Ovary (tissue), 9 donors: ENCODE results near the gene FAR2. TPM values are rescaled to one million over a fixed set of nuclear protein-coding genes. Genes with fewer than 3 reads are reported as not detected.

Experiments
- DNase-seq, 5 donors: peaks; one replicate each; pipeline ENCODE4 v3.0.0-alpha.2; 2019 to 2020
- H3K27ac ChIP-seq, 2 donors: fragments of 200-600 bp; one replicate each; pipeline versions ENCODE4 v1.5.1 to v1.8.0; 2019 to 2022
- H3K27me3 ChIP-seq: fragments of 200-600 bp; one replicate; pipeline ENCODE4 v1.8.0; 2022
- H3K36me3 ChIP-seq: fragments of 200-600 bp; sonication (generic); one replicate; pipeline ENCODE4 v1.5.1; 2019
- H3K4me1 ChIP-seq: one replicate; pipeline ENCODE4 v1.8.1; 2013; ENCODE audit warnings: mild to moderate bottlenecking, moderate library complexity; ENCODE audit not compliant: insufficient read depth
- H3K4me3 ChIP-seq: fragments of 200-600 bp; sonication (generic); one replicate; pipeline ENCODE4 v1.5.1; 2017
- H3K9me3 ChIP-seq, 2 donors: fragments of 200-600 bp in 1 of 2; sonication (generic) in 1 of 2; one replicate each; pipeline versions ENCODE4 v1.5.1 to v1.8.1; 2013 to 2019; ENCODE audit warnings: mild to moderate bottlenecking in 1 of 2, moderate library complexity in 1 of 2
- CTCF ChIP-seq, 3 donors: fragments of 450-650 bp in 2 of 3; fragments of 200-600 bp in 1 of 3; IDR thresholded peaks; one replicate each; pipeline versions ENCODE4 v1.5.1 to v1.8.0; 2016 to 2022; ENCODE audit warnings: antibody characterized with exemption in 3 of 3, mild to moderate bottlenecking in 1 of 3
- EP300 ChIP-seq: sonication (generic); formaldehyde crosslinking; IDR thresholded peaks from one replicate; pipeline ENCODE4 v1.6.1; 2017; ENCODE audit warnings: antibody characterized with exemption
- POLR2A ChIP-seq: fragments of 450-650 bp; IDR thresholded peaks from one replicate; pipeline ENCODE4 v1.6.1; 2017; ENCODE audit warnings: antibody characterized with exemption, mild to moderate bottlenecking, moderate library complexity
- WGBS, 3 donors: extraction: QIAGEN DNeasy Blood & Tissue Kit in 1 of 3; methylation state at CpG; one replicate each; pipeline versions ENCODE4 v1.1.5 to v1.1.7; 2013 to 2017; 5-methylcytosine and 5-hydroxymethylcytosine counted together
- intact Hi-C, 4 donors: fragments of 100-400 bp; cut with DNase I; formaldehyde crosslinking; loops; one replicate each; pipeline versions ENCODE4 v1.11.0 to v1.15.1; 2022 to 2023
- polyA plus RNA-seq, 2 donors: library from polyadenylated mRNA; stranded (reverse); fragments of 200-250 nt in 1 of 2; fragments of 350-450 nt in 1 of 2; fragmentation: Illumina TruSeq in 1 of 2; extraction: RNeasy Lipid Tissue Mini Kit (QIAGEN cat#74804) in 1 of 2; gene quantifications; one replicate each; pipeline ENCODE4 v1.2.3, GENCODE V29; 2013 to 2014
- total RNA-seq, 7 donors: library from RNA; depleted of rRNA in 2 of 7; stranded (reverse); fragments of >200 nt in 2 of 7; fragmentation: NEBNext Ultra II Directional in 3 of 7; extraction: Animal tissue kit (Norgen Biotek cat#: 25700) in 3 of 7; gene quantifications; one replicate each; pipeline versions ENCODE4 v1.1.0 to v1.2.4, GENCODE V29; 2016 to 2023
- donor health status: DM: no; HTN: no; CAD: no; lungs with moderate emphysema.
- donor health status: DM: no; HTN: no; CAD: no.
- donor health status: Bipolar disorder and iron deficiency.
- donor health status: DM: yes; HTN: yes; CAD: no.
- donor health status: DM: no; HTN: no; CAD: no.
- donor health status: DM: yes; HTN: yes; CAD: no.

FAR2 gene
- total and polyA plus RNA-seq, 9 donors: 0.41 to 5.3 (median 1.5) TPM

GRCh38 chr12:29329411-29329810 lies 180.3 kb downstream of the FAR2 start:
- TF ChIP-seq EP300: no peak
- no peak for TF ChIP-seq POLR2A
- intact Hi-C loops: no loop called here
- Histone ChIP-seq H3K9me3 (no peaks in the 10 kb centered on the region), H3K36me3 (no peaks in the 10 kb centered on the region), H3K27ac (no peak overlapping the region), H3K4me1 (no peaks in the 10 kb centered on the region), H3K27me3 (no peaks in the 10 kb centered on the region), H3K4me3 (no peak overlapping the region)
- WGBS, 3 donors: 92 to 98% (median 94%) methylated on average over 1 of the region's 1 CpG
- DNase-seq: no peak

GRCh38 chr12:29333178-29333577 lies 184.1 kb downstream of the FAR2 start:
- Histone ChIP-seq H3K9me3 (no peaks in the 10 kb centered on the region), H3K27me3 (no peaks in the 10 kb centered on the region), H3K36me3 (no peaks in the 10 kb centered on the region), H3K4me1 (no peaks in the 10 kb centered on the region), H3K4me3 (no peak overlapping the region), H3K27ac (no peak overlapping the region)
- whole genome bisulfite sequencing, 3 donors: 0% methylated on average over 1 of the region's 1 CpG
- TF ChIP-seq EP300 (no peak), CTCF (IDR thresholded peaks at IDR 0.05) (no peak)
- DNase-seq: no peak
- intact Hi-C loops: no loop called here

DNA sequence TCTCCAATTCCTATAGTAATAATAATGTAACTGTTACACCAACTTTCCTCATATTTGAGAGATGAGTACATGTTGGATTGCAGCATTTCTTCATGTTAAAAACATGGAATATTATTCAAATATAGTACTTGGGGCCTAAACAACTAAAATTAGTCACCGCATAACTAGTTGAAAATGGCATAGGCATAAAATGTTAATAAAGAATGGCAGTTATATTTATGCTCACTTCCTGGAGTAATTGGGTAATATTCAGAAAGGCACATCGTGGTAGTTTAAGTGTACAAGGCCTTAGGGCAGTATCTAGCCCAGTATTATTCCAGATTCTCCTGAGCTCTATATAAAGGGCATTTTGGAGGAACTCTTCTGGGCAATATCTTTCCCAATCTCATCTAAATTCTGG lies 185.9 kb downstream of the FAR2 start:
- no peaks in the 10 kb centered on the region for H3K27me3 ChIP-seq
- no peaks in the 10 kb centered on the region for H3K36me3 ChIP-seq
- no peak for TF ChIP-seq POLR2A
- no peak for TF ChIP-seq EP300
- TF ChIP-seq CTCF (IDR thresholded peaks at IDR 0.05): no peak
- 92 to 99% (median 94%) methylated on average over 2 of the region's 2 CpGs for WGBS, 3 donors
- no peaks in the 10 kb centered on the region for H3K9me3 ChIP-seq
- no peaks in the 10 kb centered on the region for H3K4me1 ChIP-seq
- no peak overlapping the region for H3K27ac ChIP-seq
- DNase-seq: no peak
- intact Hi-C loops: no loop called here
- no peak overlapping the region for H3K4me3 ChIP-seq

DNA sequence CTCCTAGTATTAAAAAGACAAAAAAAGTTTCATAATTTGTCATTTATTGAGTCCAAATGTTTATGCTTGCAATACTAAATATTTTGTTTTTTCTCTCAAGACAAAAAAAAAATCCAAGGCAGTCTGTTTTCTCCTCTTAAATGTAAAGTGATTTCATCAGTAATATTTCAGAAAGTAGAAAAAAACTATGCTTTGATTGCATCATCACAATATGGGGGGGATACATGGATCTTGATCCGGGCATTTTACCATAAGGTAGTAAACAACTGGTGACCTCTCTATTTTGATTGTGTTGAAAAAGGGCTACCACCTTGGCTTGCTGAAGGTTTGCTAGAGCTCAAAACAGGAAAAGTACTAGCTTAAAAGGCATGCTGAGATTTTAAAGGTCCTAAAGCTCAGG lies 188.2 kb downstream of the FAR2 start:
- Histone ChIP-seq H3K4me1 (no peaks in the 10 kb centered on the region), H3K9me3 (no peaks in the 10 kb centered on the region), H3K27me3 (no peaks in the 10 kb centered on the region), H3K36me3 (no peaks in the 10 kb centered on the region), H3K27ac (no peak overlapping the region), H3K4me3 (no peak overlapping the region)
- no peak for DNase-seq
- intact Hi-C loops: no loop called here
- WGBS, 3 donors: 68 to 71% (median 71%) methylated on average over 1 of the region's 1 CpG
- no peak for TF ChIP-seq CTCF (IDR thresholded peaks at IDR 0.05)
- TF ChIP-seq POLR2A: no peak
- no peak for TF ChIP-seq EP300

GRCh38 chr12:29343022-29343799 lies 194.1 kb downstream of the FAR2 start:
- no peak overlapping the region for H3K4me3 ChIP-seq
- no peak for DNase-seq
- no peaks in the 10 kb centered on the region for H3K9me3 ChIP-seq
- H3K4me1 ChIP-seq: no peaks in the 10 kb centered on the region
- TF ChIP-seq CTCF (IDR thresholded peaks at IDR 0.05) (no peak), EP300 (no peak), POLR2A (no peak)
- no peaks in the 10 kb centered on the region for H3K36me3 ChIP-seq
- 80 to 90% (median 83%) methylated on average over 2 of the region's 2 CpGs for WGBS, 3 donors
- no peak overlapping the region for H3K27ac ChIP-seq
- H3K27me3 ChIP-seq: no peaks in the 10 kb centered on the region
- intact Hi-C loops: no loop called here
